T-helper 1 cell treated with Interleukin-12 subunit alpha and Interleukin-12 subunit beta and Interleukin-4 antibody, amounts not matched to agents 30 ng/mL and 1 ng/mL, for 36 hours (primary cell): ENCODE measurements around the gene SHROOM1. TPM values are rescaled to one million over a fixed set of nuclear protein-coding genes. Genes with fewer than 3 reads are reported as not detected.

Experiments
- intact Hi-C: fragments of 100-400 bp; cut with micrococcal nuclease; formaldehyde crosslinking; loops from one replicate; pipeline ENCODE4 v1.15.1; 2024
- total RNA-seq: library from RNA; stranded (reverse); gene quantifications from 2 replicates; pipeline ENCODE4 v1.2.3, GENCODE V29; 2022

The SHROOM1 gene
- total RNA-seq, 1 donor from 2014 or later: 4.2 TPM

DNA sequence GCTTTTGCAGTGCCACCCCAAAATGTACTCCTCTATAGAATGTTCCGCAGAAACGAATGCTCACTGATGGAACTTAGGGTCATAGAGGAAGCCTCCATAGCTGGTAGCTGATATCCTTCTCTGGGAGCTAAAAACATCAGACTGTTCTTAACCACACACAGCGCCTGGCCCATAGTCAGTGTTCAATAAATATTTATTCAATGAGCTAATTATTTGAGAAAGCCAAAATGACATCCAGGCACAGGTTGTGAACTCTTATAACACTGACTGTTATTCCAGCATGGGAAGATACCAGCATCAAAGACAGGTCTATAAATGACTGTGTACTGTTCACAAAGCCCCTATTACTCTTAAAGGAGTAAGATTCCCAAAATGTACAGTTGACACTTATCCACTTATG is 22.9 kb upstream of the SHROOM1 start:
- intact Hi-C loops: no loop called here

DNA sequence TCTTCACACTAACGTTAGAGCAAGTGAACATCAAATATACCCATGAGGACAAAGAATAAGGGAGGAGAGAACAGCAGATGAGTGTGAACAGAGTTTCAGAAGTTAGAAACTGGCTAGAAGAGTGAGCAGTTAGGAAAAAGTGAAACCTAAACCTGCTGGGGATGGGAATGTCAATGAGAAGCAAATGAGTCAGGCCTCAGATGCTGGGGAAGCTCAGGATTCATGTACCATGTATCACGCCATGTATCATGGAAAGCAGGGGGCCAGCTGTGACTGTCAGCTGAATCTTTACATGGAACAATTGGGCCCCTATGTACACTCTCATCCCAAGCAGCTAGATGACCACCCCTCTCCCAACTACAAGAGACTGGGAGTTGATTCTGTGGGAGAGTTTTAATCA is 19.6 kb upstream of the SHROOM1 start:
- intact Hi-C loops: no loop called here

DNA sequence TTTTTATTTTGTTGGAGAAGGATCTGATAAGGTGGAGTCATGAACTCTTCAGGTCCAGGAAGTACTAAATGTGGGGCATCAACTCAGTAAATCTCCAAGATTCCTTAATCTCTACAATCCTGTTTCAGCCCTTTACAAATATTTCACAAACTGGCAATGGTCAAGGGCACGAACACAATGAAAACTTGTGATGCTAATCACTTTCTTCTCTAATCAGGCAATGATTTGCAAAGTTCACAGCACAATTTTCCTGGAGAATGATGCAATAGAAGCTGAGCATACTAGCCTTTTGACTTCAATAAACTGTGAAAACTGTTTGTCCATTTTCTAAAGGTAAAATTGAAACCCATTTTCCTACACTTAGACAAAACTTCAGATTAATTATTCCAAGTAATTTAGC is 18.9 kb upstream of the SHROOM1 start:
- intact Hi-C loops: no loop called here

DNA sequence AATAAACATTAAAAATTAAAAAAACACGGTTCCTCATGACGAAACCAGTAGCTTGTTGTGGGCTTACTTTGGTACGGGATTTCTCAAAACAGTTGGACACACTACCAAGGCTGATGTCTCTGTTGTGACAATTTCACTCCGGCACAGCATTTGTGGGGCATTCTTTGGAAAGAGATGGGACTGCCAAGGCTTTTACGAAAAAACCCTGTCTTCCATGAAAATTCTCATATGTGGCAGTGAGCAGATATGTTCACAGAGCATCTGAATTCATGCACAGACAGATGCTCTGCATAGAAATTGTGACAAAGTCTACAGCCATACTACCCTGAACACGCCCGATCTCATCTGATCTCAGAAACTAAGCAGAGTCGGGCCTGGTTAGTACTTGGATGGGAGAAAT is 17.8 kb upstream of the SHROOM1 start:
- intact Hi-C loops: no loop called here

DNA sequence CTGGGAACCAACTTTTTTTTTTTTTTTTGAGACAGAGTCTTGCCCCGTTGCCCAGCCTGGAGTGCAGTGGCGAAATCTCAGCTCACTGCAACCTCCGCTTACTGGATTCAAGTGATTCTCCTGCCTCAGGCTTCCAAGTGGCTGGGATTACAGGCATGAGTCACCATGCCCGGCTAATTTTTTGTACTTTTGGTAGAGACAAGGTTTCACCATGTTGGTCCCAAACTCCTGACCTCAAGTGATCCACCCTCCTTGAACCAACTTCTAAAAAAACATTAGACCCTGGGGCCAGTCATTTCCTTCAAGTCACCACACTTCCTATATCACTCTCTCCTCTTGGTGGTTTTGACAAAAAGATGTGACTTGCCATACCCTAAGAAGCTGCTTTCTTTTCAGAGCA is 10.9 kb upstream of the SHROOM1 start:
- intact Hi-C loops: no loop called here

DNA sequence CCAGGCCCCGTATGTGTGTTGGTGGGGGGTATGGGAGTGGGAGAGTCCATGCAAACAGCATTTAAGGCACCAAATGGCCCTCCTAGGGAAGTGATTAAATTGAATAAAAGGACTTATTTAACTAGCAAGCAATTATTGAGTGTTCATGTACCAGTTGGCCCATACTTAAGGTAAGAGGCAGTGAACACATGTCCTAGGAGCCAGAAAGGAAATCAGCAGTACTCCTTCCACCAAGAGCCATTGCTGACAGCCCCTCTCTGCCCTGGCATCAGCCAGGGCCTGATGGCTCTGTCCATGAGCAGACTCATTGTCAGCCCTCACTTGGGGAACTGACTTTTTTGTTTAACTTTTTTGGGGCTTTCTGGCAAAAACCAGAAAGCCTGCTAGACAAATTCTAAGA is 10.4 kb upstream of the SHROOM1 start:
- intact Hi-C loops: no loop called here

DNA sequence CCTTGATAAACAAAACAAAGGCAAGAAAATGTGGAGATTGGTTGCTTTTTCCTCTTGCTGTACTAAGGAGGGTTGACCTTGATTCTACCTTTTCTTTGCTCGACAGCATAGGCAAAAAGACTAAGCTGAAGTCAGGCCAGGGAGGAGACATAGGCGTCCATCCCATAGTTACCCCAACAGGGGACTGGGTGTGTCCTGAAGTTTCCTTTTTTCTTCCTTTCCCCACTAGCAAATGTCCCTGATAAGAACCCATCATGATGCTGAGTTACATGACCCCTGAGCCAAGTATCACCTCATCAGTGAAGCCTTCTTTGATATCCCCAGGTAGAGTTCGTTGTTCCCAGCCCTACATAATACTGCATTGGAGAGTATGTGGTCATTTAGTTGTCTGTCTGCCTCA is 9.9 kb upstream of the SHROOM1 start:
- intact Hi-C loops: no loop called here

DNA sequence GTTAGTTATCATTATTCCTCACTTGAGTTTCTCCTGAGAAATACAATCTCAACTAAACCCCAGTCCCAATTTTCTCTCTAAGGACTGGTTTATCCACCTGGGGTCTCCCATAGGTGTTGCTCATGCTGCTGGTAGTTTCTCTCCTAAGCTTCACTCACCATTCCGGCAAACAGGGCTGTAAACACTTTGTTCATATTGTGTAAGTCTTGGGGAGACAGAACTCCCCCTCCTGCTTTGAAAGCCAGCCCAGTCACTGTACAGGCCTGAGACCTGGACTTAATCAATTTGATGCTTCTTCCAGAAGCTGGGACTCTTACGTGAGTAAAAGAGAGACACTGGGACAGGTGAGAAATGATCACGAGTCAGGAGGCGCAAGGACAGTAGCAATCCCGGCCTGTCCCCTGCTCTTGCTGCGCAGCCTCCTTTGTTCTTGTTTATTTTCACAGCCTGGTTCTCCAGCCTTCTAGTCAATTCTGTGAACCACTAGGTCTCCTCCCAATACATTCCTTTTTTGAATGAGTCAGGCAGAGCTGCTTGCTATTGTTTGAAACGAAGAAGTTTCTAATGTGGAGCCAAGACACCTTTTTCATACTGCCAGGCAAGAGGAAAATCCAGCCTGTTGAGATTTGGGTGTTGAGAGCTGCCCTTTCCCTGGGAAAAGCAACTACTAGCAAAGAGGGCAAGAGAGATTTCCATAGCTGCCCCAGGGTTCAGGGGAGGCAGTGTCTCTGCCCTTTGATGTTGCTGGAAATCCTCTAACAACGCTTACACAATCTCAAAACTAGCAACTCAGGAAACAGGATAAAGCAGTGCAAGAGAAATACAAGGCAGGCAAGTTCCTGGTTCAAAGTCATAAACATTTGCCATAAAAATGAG is 9.2 kb upstream of the SHROOM1 start:
- intact Hi-C loops: no loop called here

DNA sequence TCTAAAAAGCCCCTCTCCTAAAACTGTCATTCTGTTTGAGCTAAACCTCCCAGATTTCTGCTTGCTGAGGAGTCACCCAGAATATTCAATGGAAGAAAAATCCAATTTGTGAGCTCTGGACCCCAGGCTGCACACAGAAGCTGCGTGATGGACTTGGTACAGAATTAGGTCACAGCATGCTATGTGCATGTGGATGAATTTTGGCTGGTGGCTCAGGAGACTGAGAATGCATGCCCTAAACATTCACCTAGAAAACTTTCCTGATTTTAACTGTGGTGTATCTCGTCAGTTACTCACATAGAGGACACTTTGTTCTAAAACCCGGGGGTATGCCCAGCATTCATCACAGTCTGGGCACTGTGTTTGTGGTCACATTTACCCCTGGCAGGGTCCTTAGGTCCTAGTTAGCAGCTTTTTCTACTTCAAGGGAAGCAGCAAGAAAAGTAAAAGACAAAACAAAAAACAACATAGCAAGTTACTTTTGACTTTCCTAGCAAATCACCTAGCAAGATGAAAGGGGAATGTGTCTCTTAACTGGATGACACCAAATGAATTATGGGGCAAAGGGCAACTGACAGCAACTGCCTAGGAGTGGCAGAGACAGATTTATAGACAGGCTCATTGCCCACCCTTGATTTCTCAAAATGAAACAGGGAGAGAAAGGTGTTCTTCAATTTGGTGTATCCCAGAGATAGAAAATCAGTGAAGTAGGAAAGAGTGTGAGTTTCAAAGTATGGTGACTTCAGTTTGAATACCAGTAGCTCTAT is 8.3 kb upstream of the SHROOM1 start:
- intact Hi-C loops: no loop called here

DNA sequence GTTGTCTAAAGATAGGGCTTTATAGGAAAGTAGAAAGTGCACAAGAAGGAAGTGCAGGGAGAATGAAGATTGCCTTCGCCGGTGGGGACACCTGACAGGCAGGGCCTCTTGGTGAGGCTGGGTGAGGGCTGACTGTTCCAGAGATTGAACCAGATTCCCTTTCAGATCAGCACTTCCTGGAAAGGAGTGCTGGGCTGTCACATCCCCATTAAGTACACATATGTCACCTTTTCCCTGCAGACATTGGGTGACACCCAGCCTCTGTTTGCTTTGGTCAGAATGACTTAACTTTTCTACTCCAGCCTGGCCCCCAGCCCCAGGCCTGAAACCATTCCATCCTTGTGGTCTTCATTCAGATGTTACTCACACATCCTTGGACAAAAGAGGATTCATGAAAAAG is 7.4 kb upstream of the SHROOM1 start:
- intact Hi-C loops: no loop called here

DNA sequence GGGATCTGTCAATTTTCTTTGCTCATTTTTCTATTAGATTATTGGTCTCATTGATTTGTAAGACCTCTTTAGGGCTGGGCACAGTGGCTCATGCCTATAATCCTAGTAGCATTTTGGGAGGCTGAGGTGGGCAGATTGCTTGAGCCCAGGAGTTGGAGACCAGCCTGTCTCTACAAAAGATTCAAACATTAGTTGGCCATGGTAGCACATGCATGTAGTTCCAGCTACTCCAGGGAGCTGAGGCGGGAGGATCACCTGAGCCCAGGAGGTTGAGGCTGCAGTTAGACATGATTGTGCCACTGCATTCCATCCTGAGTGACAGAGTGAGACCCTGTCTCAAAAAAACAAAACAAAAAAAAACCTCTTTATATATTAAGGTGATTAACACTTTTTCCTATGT is 6.4 kb upstream of the SHROOM1 start:
- intact Hi-C loops: no loop called here

DNA sequence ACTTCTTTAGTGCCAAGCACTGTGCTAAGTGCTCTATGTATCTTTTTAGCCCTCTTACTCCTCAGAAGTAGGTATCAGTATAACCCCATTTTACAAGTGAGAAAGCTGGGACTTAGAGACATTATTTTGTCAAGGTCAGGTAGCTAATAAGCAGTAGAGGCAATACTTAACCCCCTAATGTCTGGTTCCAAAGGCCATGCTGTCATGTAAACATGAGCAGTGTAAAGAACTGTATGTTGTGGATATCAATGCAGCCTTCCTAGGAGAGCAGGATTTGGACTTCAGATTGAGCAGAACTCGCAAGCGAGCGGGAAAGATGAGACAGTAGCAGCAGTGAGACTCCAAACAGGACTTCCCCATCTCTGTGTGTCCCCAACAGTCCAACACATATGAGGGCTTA is 3.6 kb upstream of the SHROOM1 start:
- intact Hi-C loops: no loop called here

DNA sequence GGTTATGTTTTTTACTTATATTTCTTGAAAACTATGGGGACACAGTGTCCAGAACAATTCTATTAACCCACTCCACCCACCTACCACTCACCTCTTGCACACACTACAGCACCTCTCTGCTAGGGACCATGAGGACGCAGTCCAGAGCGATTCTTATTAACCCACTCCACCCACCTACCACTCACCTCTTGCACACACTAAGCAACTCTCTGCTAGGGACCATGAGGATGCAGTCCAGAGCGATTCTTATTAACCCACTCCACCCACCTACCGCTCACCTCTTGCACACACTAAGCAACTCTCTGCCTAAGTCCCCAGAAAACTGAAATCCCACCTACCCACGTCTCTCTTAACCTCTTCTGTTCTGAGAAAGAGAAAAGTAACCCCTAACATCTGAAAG is 2.2 kb upstream of the SHROOM1 start:
- intact Hi-C loops: no loop called here

DNA sequence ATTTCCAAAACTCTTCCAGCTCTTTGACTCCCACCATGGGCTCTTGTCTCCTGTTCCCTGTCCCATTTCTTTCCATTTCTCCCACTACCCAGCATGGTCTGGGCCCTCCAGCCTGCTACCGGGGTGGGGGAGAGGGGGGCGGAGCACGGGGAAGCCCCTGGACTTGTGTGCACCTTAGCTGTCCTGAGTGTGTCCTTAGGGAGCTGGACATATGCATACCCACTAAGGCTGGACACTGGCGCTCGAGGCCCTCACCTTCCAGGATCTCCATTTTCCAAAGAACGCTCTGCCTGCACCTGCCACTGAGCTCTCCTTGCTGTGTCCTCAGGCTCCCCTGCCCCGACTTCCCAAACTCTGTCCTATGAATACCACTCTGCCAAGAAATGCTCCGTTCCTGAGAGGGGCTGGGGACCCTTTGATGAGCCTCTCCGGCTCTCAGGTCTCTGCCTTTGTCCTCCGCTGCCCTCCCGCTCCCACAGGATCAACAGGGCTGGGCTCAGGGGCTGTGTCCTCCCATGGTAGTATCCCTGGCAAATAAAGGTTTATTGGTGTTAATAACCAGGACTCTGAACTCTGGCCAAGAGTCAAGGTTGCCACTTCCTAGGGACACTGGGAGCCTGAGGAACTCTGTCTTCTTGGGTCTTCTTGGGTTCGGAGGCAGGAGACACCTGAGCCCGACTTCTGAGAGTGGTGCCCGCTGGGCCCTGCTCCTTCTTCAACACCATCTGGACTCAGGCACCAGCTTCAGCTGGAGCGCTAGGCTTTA is 831 bp upstream of the SHROOM1 start:
- intact Hi-C loops: no loop called here

DNA sequence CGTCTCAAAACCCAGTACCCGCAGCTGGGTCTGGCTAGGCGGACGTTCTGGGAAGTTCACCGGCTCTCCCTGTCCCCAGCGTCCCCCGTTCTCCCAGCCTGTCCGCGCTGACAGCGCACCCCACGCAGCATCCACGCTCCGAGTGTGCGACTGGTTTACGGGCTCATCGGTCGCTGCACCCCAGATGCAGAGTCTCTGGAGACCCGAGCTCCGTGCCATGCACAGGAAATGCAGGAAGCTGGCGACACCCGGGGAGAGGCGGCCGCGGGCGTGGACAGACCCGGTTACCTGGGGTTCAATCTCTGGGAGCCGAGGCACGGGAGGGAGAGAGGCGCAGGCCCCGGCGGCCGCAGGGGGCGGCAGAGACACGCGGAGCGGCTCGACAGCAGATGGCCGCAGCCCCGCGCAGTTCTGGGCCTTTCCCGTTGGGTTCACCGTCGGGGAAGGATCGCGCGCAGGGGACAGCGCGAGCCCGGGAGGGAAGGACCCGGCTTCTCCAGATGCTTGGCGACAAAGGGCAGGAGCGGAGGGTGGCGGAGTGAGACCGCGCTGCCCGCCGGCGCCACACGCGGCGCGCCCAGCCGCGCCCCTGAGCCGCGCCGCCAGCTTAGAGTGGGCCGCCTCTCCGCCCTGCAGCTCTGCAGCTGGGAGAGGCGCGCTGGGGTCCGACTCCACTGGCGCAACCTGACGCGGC is 558 bp downstream of the SHROOM1 start:
- intact Hi-C loops: loop anchor here (1.0 kb wide), 3 partner anchors 36 to 221 kb away; partner anchors contain the start of genes GDF9 and UQCRQ

DNA sequence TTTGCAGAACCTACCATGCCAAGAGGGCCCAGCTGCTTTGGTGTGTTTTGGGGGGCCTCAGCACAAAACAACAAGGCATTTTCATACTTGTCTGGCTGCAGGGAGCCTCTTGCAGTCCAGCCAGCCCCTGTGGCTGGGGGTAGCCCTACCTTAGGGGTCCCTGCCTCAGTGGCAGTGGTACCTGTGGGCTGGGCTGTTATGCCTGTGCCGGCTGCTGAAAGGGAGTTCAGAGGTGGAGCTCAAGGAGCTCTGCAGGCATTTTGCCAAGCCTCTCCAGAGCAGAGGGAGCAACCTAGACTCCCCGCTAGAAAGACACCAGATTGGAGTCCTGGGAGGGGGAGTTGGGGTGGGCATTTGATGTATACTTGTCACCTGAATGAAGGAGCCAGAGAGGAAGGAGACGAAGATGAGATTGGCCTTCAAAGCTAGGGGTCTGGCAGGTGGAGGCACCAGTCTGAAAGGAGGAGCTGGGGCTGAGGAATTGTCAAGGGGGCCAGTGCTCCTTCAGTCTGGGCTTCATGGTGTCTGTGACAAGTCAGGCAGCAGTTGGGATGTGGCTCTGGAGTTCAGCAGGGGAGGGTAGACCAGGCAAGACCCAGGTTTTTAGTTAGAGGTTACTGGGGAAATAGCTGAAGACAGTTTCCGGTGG is 1.5 kb downstream of the SHROOM1 start:
- intact Hi-C loops: no loop called here

DNA sequence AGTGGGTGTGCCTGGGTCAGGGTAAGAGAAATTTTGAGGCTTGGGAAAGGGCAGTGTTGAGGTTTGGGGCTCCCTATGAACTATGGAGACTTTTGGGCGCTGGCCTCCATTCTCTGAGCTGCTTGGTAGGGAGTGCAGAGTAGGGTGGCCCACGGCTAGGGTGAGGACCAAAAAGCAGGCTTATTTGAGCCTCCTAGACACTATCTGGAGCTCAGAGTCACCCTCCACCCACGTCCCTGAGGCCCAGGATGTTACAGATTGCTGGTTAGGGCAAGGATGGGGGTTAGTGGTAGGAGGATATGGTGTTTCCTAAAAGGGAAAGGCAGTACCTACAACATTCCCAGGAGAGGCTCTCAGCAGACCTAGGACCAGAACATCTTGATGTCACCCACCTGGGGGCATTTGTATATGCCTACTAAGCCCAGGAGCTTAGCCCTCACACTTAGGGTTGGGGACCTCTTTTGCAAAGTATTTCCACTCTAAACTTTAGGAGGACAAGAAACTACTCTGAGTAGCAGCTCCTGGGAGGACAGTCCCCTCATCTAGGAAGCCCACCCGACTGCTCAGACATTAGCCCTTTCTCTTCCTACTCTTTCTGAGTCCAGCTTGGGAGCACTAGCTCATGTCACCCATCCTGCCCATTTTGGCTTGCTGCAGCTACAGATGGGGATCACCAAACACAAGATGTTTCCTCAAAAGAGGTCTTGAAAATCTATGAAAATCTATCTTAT is 2.3 kb downstream of the SHROOM1 start:
- intact Hi-C loops: no loop called here

DNA sequence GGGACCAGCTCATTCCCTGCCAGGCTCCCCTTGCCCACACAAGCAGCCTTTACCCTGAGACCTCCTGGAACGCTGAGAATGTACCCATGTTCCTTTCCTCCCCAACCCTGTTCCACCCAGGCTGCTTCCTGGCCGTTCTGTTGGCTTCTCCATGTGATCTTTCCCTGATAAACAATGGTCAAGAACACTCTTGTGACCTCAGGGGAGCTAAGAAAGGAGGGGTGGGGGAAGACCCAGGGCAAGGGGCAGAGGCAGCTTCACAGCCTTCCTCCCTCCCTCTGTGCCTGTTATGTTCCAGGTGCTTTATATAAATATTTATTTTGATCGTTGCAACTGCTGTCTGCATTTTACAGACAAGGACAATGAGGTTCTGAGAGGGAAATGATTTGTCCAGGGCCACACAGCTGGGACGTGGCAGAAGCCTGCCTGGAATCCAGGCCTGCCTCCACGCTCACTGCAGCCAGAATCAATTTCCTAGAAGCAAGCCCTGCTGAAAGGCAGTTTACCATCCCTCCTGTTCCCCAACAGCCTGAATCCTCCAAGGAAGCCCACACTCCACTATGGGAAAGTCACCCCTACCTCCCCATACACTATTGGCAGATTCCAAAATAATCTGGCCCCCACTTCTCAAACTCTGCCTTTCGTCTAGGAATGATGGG is 3.9 kb downstream of the SHROOM1 start:
- intact Hi-C loops: no loop called here

DNA sequence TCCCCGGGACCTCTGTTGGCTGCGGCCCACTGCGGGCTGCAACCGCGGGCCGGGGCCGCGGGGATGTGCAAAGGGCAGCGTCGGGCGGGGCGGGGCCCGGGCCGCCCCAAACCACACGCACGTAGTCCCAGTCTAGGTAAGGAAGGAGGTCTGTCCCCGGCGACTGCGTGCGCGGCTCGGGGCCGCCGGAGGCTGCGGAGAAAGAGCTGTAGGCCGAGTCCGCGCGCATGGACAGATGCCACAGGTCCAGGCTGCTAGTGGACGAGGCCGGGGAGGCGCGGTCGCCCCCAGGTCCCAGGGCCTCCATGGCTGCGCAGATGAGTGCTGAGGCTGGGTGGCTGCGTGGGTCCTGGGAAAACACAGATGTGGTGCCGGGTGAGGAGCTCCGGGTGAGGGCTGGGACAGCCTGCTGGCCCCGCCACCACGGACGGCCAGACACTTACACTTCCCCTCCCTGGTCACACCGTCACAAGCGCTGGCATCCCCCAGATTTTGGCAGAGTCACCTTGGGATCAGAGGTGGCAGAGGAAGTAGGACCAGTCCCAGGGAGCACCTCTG is 4.5 kb downstream of the SHROOM1 start:
- intact Hi-C loops: no loop called here
